OCI-LY7 (cell line): Measurements from ENCODE around the gene TMOD3.

Experiments used
- EZH2phosphoT487 ChIP-seq: fragments of 200-600 bp; sonication (generic); IDR thresholded peaks from 2 replicates; pipeline ENCODE4 v1.6.1; 2018; ENCODE audit warnings: low read depth, borderline replicate concordance, mild to moderate bottlenecking, mixed run types, antibody characterized with exemption, low read length, moderate library complexity, mixed read lengths
- TF ChIP-seq, protein P1 (sequence below): fragments of 200-600 bp; sonication (generic); conservative IDR thresholded peaks from 2 replicates; pipeline ENCODE4 v1.5.1; 2014; ENCODE audit warnings: mild to moderate bottlenecking, antibody characterized with exemption, low read length, moderate library complexity, mixed read lengths

DNA sequence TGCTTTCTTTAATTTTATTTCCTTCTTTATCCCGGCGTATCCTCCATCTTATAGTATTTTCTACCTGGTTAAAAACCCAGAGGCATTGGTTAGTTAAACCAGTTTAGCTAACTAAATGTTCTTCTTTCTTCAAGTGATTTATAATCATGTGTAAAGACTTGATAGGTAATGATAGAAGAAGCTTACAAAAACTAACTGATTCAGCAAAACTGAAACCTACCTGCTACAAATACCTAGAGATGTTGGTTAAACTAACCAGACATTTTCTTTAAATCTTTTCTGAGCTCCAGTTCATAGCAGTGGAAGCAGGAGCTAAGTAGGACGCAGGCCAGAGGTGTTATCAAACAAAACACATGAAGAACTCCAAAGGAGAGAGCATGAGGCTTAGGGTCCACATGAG, 97.4 kb downstream of the TMOD3 start:
- TF ChIP-seq, protein P1, sequence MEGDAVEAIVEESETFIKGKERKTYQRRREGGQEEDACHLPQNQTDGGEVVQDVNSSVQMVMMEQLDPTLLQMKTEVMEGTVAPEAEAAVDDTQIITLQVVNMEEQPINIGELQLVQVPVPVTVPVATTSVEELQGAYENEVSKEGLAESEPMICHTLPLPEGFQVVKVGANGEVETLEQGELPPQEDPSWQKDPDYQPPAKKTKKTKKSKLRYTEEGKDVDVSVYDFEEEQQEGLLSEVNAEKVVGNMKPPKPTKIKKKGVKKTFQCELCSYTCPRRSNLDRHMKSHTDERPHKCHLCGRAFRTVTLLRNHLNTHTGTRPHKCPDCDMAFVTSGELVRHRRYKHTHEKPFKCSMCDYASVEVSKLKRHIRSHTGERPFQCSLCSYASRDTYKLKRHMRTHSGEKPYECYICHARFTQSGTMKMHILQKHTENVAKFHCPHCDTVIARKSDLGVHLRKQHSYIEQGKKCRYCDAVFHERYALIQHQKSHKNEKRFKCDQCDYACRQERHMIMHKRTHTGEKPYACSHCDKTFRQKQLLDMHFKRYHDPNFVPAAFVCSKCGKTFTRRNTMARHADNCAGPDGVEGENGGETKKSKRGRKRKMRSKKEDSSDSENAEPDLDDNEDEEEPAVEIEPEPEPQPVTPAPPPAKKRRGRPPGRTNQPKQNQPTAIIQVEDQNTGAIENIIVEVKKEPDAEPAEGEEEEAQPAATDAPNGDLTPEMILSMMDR: no peak
- no peak for TF ChIP-seq EZH2phosphoT487
